Measurements from ENCODE around the gene TOX4. TPM values are rescaled to one million over a fixed set of nuclear protein-coding genes. Genes with fewer than 3 reads are reported as not detected.
A peak's percentile ranks its signal among the peaks of the same experiment; 100 is the strongest.

The TOX4 gene
- total and polyA plus RNA-seq, 2 of the 8 experiments (the other 6 are each of a cell fraction or from before 2014, with no cell fraction given), result 51.5 to 58.3 TPM

GRCh38 chr14:21440859-21441258, 36.1 kb upstream of the TOX4 start:
- Histone ChIP-seq H2BK15ac (ENCODE audit: low read length) (no peak overlapping the region), H3K4me3 (ENCODE audit: extremely low read depth in 1 of 4, insufficient read depth in 2 of 4, low read depth in 3 of 4, low read length in 4 of 4) (no peak overlapping the region), H3K4me1 (replicated peaks in 1 of 4; ENCODE audit: control insufficient read depth in 3 of 4, insufficient read depth in 4 of 4, low read length in 3 of 4) (peaks cover 0 to 5% (median 1%) of the 10 kb centered on the region in 4 experiments; a peak in 4 of 7 replicates), H3K9ac (replicated peaks in 1 of 4; ENCODE audit: extremely low read depth in 1 of 4, low read depth in 3 of 4, low read length in 3 of 4) (no peak overlapping the region; a peak in 1 of 7 replicates), H2AK5ac (ENCODE audit: low read depth, low read length) (no peak overlapping the region; the same call in 1 of the 2 replicates), H4K91ac (replicated peaks; ENCODE audit: insufficient read length, low read length) (no peak overlapping the region), H4K5ac (ENCODE audit: insufficient read length, low read depth, low read length) (no peak overlapping the region), H3K36me3 (ENCODE audit: control insufficient read depth in 2 of 4, insufficient read depth in 4 of 4, low read length in 3 of 4) (peaks cover 0 to 3% (median 0%) of the 10 kb centered on the region in 4 experiments; a peak in 1 of 8 replicates), H2BK12ac (ENCODE audit: low read depth, low read length) (0 out of 2 replicates have a peak overlapping the region, but pooled peaks have one; percentile 56), H3K27me3 (replicated peaks in 1 of 4; ENCODE audit: control insufficient read depth in 3 of 4, extremely low read depth in 1 of 4, insufficient read depth in 3 of 4, low read length in 3 of 4) (no peaks in the 10 kb centered on the region), H4K20me1 (replicated peaks in 1 of 2; ENCODE audit: control insufficient read depth in 1 of 2, insufficient read depth in 2 of 2, low read length in 2 of 2) (peaks cover 0 to 3% of the 10 kb centered on the region in 2 experiments), H3K79me2 (ENCODE audit: control insufficient read depth in 1 of 2, insufficient read depth in 2 of 2, low read length in 2 of 2) (peaks cover 8 to 79% of the 10 kb centered on the region in 2 experiments), H3K79me1 (ENCODE audit: low read depth, low read length) (peaks cover 6% of the 10 kb centered on the region; the same call in 1 of the 2 replicates), H3K27ac (ENCODE audit: low read depth, low read length) (no peak overlapping the region), H3K14ac (ENCODE audit: insufficient read length) (no peak overlapping the region), H3K9me3 (ENCODE audit: insufficient read depth in 2 of 2, low read depth in 1 of 2, low read length in 1 of 2) (no peaks in the 10 kb centered on the region), H4K8ac (ENCODE audit: extremely low read depth, insufficient read depth, low read length) (no peak overlapping the region), H2BK5ac (ENCODE audit: low read depth, low read length) (no peak overlapping the region), H3K4me2 (ENCODE audit: insufficient read depth in 1 of 2, low read depth in 2 of 2, low read length in 2 of 2) (0 out of 4 replicates have a peak overlapping the region, but pooled peaks of 1 of the 2 experiments have one; percentile 27), H2AFZ (ENCODE audit: low read length) (no peak overlapping the region), H3K56ac (replicated peaks; ENCODE audit: insufficient read length, low read depth, low read length) (no peak overlapping the region), H3K4ac (replicated peaks; ENCODE audit: insufficient read length, low read depth, low read length) (no peak overlapping the region), H3K18ac (ENCODE audit: extremely low read depth, low read length) (no peak overlapping the region), H3K23ac (ENCODE audit: insufficient read length) (no peak overlapping the region), H2BK120ac (replicated peaks; ENCODE audit: low read depth, low read length) (no peak overlapping the region), H3K23me2 (ENCODE audit: low read depth, low read length) (peaks cover 4% of the 10 kb centered on the region; the same call in 1 of the 2 replicates), H2BK20ac (ENCODE audit: low read length) (no peak overlapping the region)
- FAIRE-seq (no peak), DNase-seq (ENCODE audit: low read depth in 1 of 2, low spot score in 2 of 2) (no peak)
- CTCF ChIA-PET (ENCODE audit: partially characterized antibody), result interaction anchor here (0.7 kb wide), 1 partner anchor 15 kb away, joined by 3 read pairs; the partner anchor contains the start of gene CHD8
- POLR2A ChIA-PET (ENCODE audit: partially characterized antibody), result interaction anchor here (0.6 to 1.8 kb wide), 2 partner anchors 10 to 15 kb away, joined by 3 to 10 read pairs; partner anchors contain the start of gene CHD8
- TF ChIP-seq EZH2 (IDR thresholded peaks at IDR 0.05; ENCODE audit: low read depth, low read length, severe bottlenecking) (no peak), KDM5A (IDR thresholded peaks at IDR 0.05; ENCODE audit: low read length) (no peak), JUND (IDR thresholded peaks at IDR 0.05; ENCODE audit: low read length) (no peak), ASH2L (IDR thresholded peaks at IDR 0.05; ENCODE audit: low read length) (no peak), YY1 (IDR thresholded peaks at IDR 0.05; ENCODE audit: low read depth, low read length) (no peak), SAP30 (IDR thresholded peaks at IDR 0.05; ENCODE audit: insufficient read depth, insufficient replicate concordance, low read length) (no peak), CREB1 (IDR thresholded peaks at IDR 0.05) (no peak), TAF7 (optimal IDR thresholded peaks at IDR 0.05; ENCODE audit: borderline replicate concordance, low read depth, low read length) (no peak), USF2 (IDR thresholded peaks at IDR 0.05; ENCODE audit: low read length) (no peak), EGR1 (IDR thresholded peaks at IDR 0.05; ENCODE audit: borderline replicate concordance, low read depth, low read length) (no peak), FOSL1 (IDR thresholded peaks at IDR 0.05; ENCODE audit: insufficient read depth, low read depth, low read length) (no peak), CTBP2 (IDR thresholded peaks at IDR 0.05; ENCODE audit: borderline replicate concordance, insufficient read depth, insufficient read length, low read length) (no peak)
- TF ChIP-seq, protein P1, sequence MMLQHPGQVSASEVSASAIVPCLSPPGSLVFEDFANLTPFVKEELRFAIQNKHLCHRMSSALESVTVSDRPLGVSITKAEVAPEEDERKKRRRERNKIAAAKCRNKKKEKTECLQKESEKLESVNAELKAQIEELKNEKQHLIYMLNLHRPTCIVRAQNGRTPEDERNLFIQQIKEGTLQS (IDR thresholded peaks at IDR 0.05; ENCODE audit: insufficient read depth, low read depth, low read length), result no peak
